ENCODE data around the gene PRDM16. TPM values are rescaled to one million over a fixed set of nuclear protein-coding genes. Genes with fewer than 3 reads are reported as not detected.

PRDM16 gene
- total RNA-seq, 1 experiment from 2014 or later, result 1.6 TPM

DNA sequence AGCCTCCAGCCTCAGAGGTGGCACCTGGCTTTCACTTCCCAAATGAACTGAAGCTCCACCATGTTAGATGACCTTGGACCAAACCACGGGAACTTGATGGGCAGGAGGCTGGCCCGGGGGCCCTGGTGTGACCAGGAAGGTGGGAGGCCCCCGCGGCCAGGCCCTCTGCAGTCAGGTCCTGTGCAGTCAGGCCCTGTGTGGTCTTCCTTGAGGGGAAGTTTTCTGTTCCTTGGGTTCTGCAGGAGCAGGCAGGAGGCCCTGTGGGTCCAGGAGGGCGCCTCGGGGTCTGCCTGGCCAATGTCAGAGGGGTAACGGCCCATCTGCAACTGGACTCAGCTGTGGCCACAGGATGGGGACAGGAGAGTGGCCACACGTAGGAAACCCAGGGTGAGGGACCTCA lies 13.0 kb downstream of the PRDM16 start (continued):
- TF ChIP-seq, protein P1, sequence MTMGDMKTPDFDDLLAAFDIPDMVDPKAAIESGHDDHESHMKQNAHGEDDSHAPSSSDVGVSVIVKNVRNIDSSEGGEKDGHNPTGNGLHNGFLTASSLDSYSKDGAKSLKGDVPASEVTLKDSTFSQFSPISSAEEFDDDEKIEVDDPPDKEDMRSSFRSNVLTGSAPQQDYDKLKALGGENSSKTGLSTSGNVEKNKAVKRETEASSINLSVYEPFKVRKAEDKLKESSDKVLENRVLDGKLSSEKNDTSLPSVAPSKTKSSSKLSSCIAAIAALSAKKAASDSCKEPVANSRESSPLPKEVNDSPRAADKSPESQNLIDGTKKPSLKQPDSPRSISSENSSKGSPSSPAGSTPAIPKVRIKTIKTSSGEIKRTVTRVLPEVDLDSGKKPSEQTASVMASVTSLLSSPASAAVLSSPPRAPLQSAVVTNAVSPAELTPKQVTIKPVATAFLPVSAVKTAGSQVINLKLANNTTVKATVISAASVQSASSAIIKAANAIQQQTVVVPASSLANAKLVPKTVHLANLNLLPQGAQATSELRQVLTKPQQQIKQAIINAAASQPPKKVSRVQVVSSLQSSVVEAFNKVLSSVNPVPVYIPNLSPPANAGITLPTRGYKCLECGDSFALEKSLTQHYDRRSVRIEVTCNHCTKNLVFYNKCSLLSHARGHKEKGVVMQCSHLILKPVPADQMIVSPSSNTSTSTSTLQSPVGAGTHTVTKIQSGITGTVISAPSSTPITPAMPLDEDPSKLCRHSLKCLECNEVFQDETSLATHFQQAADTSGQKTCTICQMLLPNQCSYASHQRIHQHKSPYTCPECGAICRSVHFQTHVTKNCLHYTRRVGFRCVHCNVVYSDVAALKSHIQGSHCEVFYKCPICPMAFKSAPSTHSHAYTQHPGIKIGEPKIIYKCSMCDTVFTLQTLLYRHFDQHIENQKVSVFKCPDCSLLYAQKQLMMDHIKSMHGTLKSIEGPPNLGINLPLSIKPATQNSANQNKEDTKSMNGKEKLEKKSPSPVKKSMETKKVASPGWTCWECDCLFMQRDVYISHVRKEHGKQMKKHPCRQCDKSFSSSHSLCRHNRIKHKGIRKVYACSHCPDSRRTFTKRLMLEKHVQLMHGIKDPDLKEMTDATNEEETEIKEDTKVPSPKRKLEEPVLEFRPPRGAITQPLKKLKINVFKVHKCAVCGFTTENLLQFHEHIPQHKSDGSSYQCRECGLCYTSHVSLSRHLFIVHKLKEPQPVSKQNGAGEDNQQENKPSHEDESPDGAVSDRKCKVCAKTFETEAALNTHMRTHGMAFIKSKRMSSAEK (CRISPR knock-in tag; IDR thresholded peaks at IDR 0.05; ENCODE audit: borderline replicate concordance), result no peak

DNA sequence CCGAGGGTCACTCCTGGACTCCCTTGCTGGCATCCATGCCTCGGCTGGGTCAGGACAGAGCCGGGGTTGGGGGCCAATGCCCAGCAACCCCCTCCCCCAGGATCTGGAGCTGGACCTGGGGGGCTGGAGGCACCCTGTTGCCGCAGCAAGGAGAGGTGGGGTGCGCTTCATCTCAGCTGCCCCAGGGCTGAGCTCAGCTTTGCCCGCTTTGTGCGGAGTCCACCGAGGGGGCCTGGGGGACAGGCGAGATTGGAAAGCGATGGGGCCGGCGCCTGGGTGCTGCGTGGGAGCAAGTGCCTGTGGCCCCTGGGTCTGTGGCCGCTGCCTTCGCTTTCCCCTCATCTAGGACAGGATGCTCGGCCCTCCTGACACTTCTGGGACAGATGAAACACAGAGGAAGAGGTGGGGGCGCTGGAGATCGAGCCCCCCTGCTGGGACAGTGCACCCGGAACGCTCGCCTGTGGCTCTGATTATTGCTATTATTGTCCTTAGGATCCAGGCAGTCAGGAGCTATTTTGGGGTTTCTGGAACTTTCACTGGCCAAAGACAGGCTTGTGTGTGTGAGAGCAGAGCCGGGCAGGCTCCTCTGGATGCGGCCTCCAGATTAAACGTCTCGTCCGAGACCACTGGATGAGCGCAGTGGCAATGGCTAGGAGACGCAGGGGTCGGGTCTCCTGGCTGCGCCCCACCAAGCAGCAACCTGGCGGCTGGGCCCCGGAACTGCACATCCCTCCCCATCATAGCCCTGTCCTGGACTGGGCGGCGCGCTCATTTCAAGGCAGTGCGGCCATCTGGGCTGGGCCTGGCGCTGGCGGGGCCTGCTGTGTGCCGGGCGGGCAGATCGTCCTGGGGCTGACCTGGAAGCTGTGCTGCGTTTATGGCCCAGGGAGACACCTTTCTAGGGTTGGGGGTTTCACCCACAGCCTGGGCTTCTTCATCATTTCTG lies 13.8 kb downstream of the PRDM16 start:
- Mint-ChIP-seq H3K9me3 (no peaks in the 10 kb centered on the region), H3K4me3 (no peak overlapping the region), H3K4me1 (0 out of 2 replicates have a peak, but pooled peaks cover 4% of the 10 kb centered on the region), H3K27ac (no peak overlapping the region), H3K27me3 (ENCODE audit: low read depth) (no peaks in the 10 kb centered on the region; the same call in 1 of the 2 replicates), H3K36me3 (no peaks in the 10 kb centered on the region)
- POLR2A ChIA-PET, result no interaction called here
- ATAC-seq, result peak; percentile 71
- CTCF ChIA-PET, result interaction anchor here (0.5 to 1.2 kb wide), 2 partner anchors 342 to 509 kb away, joined by 3 to 4 read pairs; no protein-coding TSS in a partner anchor
- DNase-seq (ENCODE audit: low spot score), result no peak
- TF ChIP-seq ATF1 (CRISPR knock-in tag; IDR thresholded peaks at IDR 0.05), result no peak
- TF ChIP-seq, protein P2, sequence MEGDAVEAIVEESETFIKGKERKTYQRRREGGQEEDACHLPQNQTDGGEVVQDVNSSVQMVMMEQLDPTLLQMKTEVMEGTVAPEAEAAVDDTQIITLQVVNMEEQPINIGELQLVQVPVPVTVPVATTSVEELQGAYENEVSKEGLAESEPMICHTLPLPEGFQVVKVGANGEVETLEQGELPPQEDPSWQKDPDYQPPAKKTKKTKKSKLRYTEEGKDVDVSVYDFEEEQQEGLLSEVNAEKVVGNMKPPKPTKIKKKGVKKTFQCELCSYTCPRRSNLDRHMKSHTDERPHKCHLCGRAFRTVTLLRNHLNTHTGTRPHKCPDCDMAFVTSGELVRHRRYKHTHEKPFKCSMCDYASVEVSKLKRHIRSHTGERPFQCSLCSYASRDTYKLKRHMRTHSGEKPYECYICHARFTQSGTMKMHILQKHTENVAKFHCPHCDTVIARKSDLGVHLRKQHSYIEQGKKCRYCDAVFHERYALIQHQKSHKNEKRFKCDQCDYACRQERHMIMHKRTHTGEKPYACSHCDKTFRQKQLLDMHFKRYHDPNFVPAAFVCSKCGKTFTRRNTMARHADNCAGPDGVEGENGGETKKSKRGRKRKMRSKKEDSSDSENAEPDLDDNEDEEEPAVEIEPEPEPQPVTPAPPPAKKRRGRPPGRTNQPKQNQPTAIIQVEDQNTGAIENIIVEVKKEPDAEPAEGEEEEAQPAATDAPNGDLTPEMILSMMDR (IDR thresholded peaks at IDR 0.05), result no peak
- TF ChIP-seq, protein P3, sequence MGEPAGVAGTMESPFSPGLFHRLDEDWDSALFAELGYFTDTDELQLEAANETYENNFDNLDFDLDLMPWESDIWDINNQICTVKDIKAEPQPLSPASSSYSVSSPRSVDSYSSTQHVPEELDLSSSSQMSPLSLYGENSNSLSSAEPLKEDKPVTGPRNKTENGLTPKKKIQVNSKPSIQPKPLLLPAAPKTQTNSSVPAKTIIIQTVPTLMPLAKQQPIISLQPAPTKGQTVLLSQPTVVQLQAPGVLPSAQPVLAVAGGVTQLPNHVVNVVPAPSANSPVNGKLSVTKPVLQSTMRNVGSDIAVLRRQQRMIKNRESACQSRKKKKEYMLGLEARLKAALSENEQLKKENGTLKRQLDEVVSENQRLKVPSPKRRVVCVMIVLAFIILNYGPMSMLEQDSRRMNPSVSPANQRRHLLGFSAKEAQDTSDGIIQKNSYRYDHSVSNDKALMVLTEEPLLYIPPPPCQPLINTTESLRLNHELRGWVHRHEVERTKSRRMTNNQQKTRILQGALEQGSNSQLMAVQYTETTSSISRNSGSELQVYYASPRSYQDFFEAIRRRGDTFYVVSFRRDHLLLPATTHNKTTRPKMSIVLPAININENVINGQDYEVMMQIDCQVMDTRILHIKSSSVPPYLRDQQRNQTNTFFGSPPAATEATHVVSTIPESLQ (CRISPR knock-in tag; IDR thresholded peaks at IDR 0.05), result no peak
- TF ChIP-seq, protein P4, sequence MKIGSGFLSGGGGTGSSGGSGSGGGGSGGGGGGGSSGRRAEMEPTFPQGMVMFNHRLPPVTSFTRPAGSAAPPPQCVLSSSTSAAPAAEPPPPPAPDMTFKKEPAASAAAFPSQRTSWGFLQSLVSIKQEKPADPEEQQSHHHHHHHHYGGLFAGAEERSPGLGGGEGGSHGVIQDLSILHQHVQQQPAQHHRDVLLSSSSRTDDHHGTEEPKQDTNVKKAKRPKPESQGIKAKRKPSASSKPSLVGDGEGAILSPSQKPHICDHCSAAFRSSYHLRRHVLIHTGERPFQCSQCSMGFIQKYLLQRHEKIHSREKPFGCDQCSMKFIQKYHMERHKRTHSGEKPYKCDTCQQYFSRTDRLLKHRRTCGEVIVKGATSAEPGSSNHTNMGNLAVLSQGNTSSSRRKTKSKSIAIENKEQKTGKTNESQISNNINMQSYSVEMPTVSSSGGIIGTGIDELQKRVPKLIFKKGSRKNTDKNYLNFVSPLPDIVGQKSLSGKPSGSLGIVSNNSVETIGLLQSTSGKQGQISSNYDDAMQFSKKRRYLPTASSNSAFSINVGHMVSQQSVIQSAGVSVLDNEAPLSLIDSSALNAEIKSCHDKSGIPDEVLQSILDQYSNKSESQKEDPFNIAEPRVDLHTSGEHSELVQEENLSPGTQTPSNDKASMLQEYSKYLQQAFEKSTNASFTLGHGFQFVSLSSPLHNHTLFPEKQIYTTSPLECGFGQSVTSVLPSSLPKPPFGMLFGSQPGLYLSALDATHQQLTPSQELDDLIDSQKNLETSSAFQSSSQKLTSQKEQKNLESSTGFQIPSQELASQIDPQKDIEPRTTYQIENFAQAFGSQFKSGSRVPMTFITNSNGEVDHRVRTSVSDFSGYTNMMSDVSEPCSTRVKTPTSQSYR (CRISPR knock-in tag; IDR thresholded peaks at IDR 0.05), result no peak
- TF ChIP-seq NR2C2 (CRISPR knock-in tag; IDR thresholded peaks at IDR 0.05), result no peak
- TF ChIP-seq JAZF1 (CRISPR knock-in tag; IDR thresholded peaks at IDR 0.05), result no peak
- TF ChIP-seq, protein P5, sequence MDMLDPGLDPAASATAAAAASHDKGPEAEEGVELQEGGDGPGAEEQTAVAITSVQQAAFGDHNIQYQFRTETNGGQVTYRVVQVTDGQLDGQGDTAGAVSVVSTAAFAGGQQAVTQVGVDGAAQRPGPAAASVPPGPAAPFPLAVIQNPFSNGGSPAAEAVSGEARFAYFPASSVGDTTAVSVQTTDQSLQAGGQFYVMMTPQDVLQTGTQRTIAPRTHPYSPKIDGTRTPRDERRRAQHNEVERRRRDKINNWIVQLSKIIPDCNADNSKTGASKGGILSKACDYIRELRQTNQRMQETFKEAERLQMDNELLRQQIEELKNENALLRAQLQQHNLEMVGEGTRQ (CRISPR knock-in tag; IDR thresholded peaks at IDR 0.05), result no peak
- TF ChIP-seq, protein P6, sequence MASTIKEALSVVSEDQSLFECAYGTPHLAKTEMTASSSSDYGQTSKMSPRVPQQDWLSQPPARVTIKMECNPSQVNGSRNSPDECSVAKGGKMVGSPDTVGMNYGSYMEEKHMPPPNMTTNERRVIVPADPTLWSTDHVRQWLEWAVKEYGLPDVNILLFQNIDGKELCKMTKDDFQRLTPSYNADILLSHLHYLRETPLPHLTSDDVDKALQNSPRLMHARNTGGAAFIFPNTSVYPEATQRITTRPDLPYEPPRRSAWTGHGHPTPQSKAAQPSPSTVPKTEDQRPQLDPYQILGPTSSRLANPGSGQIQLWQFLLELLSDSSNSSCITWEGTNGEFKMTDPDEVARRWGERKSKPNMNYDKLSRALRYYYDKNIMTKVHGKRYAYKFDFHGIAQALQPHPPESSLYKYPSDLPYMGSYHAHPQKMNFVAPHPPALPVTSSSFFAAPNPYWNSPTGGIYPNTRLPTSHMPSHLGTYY (CRISPR knock-in tag; IDR thresholded peaks at IDR 0.05), result no peak
- TF ChIP-seq ZNF416 (CRISPR knock-in tag; IDR thresholded peaks at IDR 0.05), result no peak
- no peak for TF ChIP-seq FOXP1 (CRISPR knock-in tag; IDR thresholded peaks at IDR 0.05; ENCODE audit: borderline replicate concordance)
- TF ChIP-seq, protein P1 (CRISPR knock-in tag; IDR thresholded peaks at IDR 0.05; ENCODE audit: borderline replicate concordance), result no peak
- no peak for TF ChIP-seq ZNF396 (CRISPR knock-in tag; IDR thresholded peaks at IDR 0.05; ENCODE audit: borderline replicate concordance)
- TF ChIP-seq ZNF219 (CRISPR knock-in tag; IDR thresholded peaks at IDR 0.05; ENCODE audit: borderline replicate concordance), result no peak
- TF ChIP-seq SP1 (CRISPR knock-in tag; conservative IDR thresholded peaks at IDR 0.05), result no peak
